HepG2 (cell line): Measurements from ENCODE around the gene RAET1E.

Experiments
- RBAK ChIP-seq: sonication (generic); formaldehyde crosslinking; IDR thresholded peaks from 2 replicates; pipeline ENCODE4 v1.5.1; 2020; ENCODE audit warnings: mild to moderate bottlenecking, missing genetic modification reagents
- STAT5B ChIP-seq: sonication (generic); formaldehyde crosslinking; IDR thresholded peaks from 2 replicates; pipeline ENCODE4 v1.4.0; 2020; ENCODE audit warnings: missing genetic modification reagents
- TOE1 ChIP-seq: sonication (generic); formaldehyde crosslinking; IDR thresholded peaks from 2 replicates; pipeline ENCODE4 v1.4.0; 2020; ENCODE audit warnings: mild to moderate bottlenecking, missing genetic modification reagents
- ZBED4 ChIP-seq: sonication (generic); formaldehyde crosslinking; IDR thresholded peaks from 2 replicates; pipeline ENCODE4 v1.4.0; 2020; ENCODE audit warnings: missing genetic modification reagents, borderline replicate concordance
- ZNF530 ChIP-seq: sonication (generic); formaldehyde crosslinking; IDR thresholded peaks from 2 replicates; pipeline ENCODE4 v1.5.0; 2020; ENCODE audit warnings: low read depth, mild to moderate bottlenecking, missing genetic modification reagents
- ZNF639 ChIP-seq: conservative IDR thresholded peaks from 2 replicates; pipeline ENCODE4 v1.6.1; 2018; ENCODE audit warnings: missing genetic modification reagents
- ZNF644 ChIP-seq: IDR thresholded peaks from 2 replicates; pipeline ENCODE4 v1.6.1; 2016; ENCODE audit warnings: low read depth
- TF ChIP-seq, protein P1 (sequence below): sonication (generic); formaldehyde crosslinking; IDR thresholded peaks from 2 replicates; pipeline ENCODE4 v1.4.0; 2020; ENCODE audit warnings: low read depth, mild to moderate bottlenecking, missing genetic modification reagents
- TF ChIP-seq, protein P2 (sequence below): sonication (generic); formaldehyde crosslinking; conservative IDR thresholded peaks from 2 replicates; pipeline ENCODE4 v1.8.0; 2022; ENCODE audit warnings: mild to moderate bottlenecking, moderate library complexity, missing genetic modification reagents

GRCh38 chr6:149923327-149923986, 25.5 kb upstream of the RAET1E start:
- TF ChIP-seq STAT5B (CRISPR knock-in tag) (no peak), ZNF639 (CRISPR knock-in tag) (no peak), ZNF530 (CRISPR knock-in tag) (no peak), ZBED4 (CRISPR knock-in tag) (no peak), ZNF644 (no peak), TOE1 (no peak), RBAK (CRISPR knock-in tag) (no peak)
- TF ChIP-seq, protein P1, sequence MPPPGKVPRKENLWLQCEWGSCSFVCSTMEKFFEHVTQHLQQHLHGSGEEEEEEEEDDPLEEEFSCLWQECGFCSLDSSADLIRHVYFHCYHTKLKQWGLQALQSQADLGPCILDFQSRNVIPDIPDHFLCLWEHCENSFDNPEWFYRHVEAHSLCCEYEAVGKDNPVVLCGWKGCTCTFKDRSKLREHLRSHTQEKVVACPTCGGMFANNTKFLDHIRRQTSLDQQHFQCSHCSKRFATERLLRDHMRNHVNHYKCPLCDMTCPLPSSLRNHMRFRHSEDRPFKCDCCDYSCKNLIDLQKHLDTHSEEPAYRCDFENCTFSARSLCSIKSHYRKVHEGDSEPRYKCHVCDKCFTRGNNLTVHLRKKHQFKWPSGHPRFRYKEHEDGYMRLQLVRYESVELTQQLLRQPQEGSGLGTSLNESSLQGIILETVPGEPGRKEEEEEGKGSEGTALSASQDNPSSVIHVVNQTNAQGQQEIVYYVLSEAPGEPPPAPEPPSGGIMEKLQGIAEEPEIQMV, result no peak
- TF ChIP-seq, protein P2, sequence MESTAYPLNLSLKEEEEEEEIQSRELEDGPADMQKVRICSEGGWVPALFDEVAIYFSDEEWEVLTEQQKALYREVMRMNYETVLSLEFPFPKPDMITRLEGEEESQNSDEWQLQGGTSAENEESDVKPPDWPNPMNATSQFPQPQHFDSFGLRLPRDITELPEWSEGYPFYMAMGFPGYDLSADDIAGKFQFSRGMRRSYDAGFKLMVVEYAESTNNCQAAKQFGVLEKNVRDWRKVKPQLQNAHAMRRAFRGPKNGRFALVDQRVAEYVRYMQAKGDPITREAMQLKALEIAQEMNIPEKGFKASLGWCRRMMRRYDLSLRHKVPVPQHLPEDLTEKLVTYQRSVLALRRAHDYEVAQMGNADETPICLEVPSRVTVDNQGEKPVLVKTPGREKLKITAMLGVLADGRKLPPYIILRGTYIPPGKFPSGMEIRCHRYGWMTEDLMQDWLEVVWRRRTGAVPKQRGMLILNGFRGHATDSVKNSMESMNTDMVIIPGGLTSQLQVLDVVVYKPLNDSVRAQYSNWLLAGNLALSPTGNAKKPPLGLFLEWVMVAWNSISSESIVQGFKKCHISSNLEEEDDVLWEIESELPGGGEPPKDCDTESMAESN (CRISPR knock-in tag), result no peak
